ENCODE data around the gene CSF3. TPM values are rescaled to one million over a fixed set of nuclear protein-coding genes. Genes with fewer than 3 reads are reported as not detected.

The CSF3 gene
- total RNA-seq, 2 donors from 2014 or later, result 0.37 TPM; not detected in 1

GRCh38 chr17:40022497-40022896, 7.3 kb downstream of the CSF3 start:
- no peaks in the 10 kb centered on the region for H3K9me3 ChIP-seq
- intact Hi-C loops (cut with DNase I), result no loop called here
- no peak overlapping the region for H3K4me3 ChIP-seq
- peak overlapping the region; percentile 66 for H3K27ac ChIP-seq
- no peaks in the 10 kb centered on the region for H3K27me3 ChIP-seq
- no peak for TF ChIP-seq CTCF (IDR thresholded peaks at IDR 0.05)
- peaks cover 5% of the 10 kb centered on the region for H3K36me3 ChIP-seq
- H3K4me1 ChIP-seq, result peaks cover 24% of the 10 kb centered on the region
- DNase-seq, result no peak
- peak overlapping the region in 1 of 2 donors; percentile 55 for H3K9ac ChIP-seq (ENCODE audit: low read depth in 2 of 2, low read length in 2 of 2)

DNA sequence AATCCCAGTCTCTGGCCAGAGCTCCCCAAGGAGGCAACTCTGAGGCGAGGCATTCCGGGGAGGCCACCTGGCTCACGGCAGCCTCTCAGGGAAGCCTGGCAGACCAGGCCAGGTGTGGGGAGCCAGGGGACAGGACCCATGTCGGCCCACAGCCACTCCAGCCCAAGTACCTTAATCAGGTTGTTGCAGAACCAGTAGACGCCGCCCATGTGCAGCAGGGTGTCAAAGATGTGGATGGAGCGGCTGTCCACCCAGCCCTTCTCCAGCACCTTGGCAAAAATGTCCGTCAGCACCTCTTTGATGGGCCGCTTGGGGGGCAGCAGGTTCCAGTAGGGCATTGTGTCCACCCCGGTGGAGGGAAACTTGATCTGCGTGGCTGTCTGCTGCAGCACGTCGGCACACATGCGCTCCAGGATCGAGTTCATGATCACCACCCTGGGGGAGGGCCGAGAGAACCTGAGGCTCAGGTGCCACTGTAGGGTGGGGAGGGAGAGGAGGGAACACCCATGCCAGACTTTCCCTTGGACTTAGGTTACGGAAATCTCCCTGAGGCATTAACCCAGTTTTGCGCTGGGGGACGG, 7.8 kb downstream of the CSF3 start:
- Histone ChIP-seq H3K9ac (ENCODE audit: low read depth in 2 of 2, low read length in 2 of 2) (peak overlapping the region in 1 of 2 donors; percentile 55), H3K4me1 (peaks cover 24% of the 10 kb centered on the region)

GRCh38 chr17:40023590-40024292, 8.5 kb downstream of the CSF3 start:
- H3K27me3 ChIP-seq, result no peaks in the 10 kb centered on the region
- peak; percentile 92 for DNase-seq
- H3K36me3 ChIP-seq, result peaks cover 5% of the 10 kb centered on the region
- H3K27ac ChIP-seq, result peak overlapping the region; percentile 66
- H3K9ac ChIP-seq (ENCODE audit: low read depth in 2 of 2, low read length in 2 of 2), result peak overlapping the region in 1 of 2 donors; percentile 61
- no peak overlapping the region for H3K4me3 ChIP-seq
- intact Hi-C loops (cut with DNase I), result no loop called here
- no peaks in the 10 kb centered on the region for H3K9me3 ChIP-seq
- TF ChIP-seq CTCF (IDR thresholded peaks at IDR 0.05), result no peak
- peaks cover 24% of the 10 kb centered on the region for H3K4me1 ChIP-seq

More for the DNA sequence above, 7.8 kb downstream of the CSF3 start:
- intact Hi-C loops (cut with DNase I), result no loop called here
- no peaks in the 10 kb centered on the region for H3K9me3 ChIP-seq
- H3K4me3 ChIP-seq, result no peak overlapping the region
- H3K27me3 ChIP-seq, result no peaks in the 10 kb centered on the region
- H3K36me3 ChIP-seq, result peaks cover 5% of the 10 kb centered on the region
- peak; percentile 80 for DNase-seq
- H3K27ac ChIP-seq, result peak overlapping the region; percentile 66
- TF ChIP-seq CTCF (IDR thresholded peaks at IDR 0.05), result no peak

DNA sequence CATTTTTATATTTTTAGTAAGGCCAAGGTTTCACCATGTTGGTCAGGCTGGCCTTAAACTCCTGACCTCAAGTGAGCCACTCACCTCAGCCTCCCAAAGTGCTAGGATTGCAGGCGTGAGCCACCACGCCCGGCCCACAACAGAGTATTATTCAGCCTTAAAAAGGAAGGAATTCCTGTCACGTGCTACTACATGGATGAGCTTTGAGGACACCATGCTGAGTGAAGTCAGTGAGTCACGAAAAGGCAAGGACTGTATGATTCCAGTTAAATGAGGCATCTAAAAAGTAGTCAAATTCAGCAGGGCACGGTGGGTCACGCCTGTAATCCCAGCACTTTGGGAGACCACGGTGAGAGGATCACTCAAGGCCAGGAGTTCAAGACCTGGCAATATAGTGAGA, 9.7 kb downstream of the CSF3 start:
- no peak for TF ChIP-seq CTCF (IDR thresholded peaks at IDR 0.05)
- Histone ChIP-seq H3K27me3 (no peaks in the 10 kb centered on the region), H3K27ac (peak overlapping the region; percentile 66), H3K9ac (ENCODE audit: low read depth in 2 of 2, low read length in 2 of 2) (no peak overlapping the region), H3K4me3 (no peak overlapping the region), H3K4me1 (peaks cover 24% of the 10 kb centered on the region), H3K36me3 (peaks cover 5% of the 10 kb centered on the region), H3K9me3 (no peaks in the 10 kb centered on the region)
- no peak for DNase-seq
- intact Hi-C loops (cut with DNase I), result no loop called here

DNA sequence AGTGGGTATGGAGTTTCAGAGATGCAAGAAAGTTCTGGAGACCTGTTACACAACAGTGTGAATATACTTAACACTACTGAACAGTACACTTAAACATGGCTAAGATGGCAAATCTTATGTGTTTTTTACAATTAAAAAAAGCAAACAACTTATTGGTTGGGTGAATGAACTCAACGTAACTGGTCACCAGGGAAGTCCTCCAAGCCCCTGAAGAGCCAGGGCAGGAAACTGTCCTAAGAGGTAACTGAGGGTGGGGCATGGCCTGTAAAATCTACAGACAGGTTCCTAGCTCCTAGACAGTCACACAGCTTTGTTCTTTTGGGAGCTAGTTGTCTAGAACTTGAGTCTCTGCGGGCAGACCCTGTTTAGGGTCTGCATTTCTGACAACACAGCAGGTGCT, 10.3 kb downstream of the CSF3 start:
- H3K9ac ChIP-seq (ENCODE audit: low read depth in 2 of 2, low read length in 2 of 2), result no peak overlapping the region
- no peaks in the 10 kb centered on the region for H3K9me3 ChIP-seq
- intact Hi-C loops (cut with DNase I), result no loop called here
- H3K4me3 ChIP-seq, result no peak overlapping the region
- no peak overlapping the region for H3K27ac ChIP-seq
- peaks cover 24% of the 10 kb centered on the region for H3K4me1 ChIP-seq
- no peaks in the 10 kb centered on the region for H3K27me3 ChIP-seq
- DNase-seq, result no peak
- H3K36me3 ChIP-seq, result peaks cover 5% of the 10 kb centered on the region
- no peak for TF ChIP-seq CTCF (IDR thresholded peaks at IDR 0.05)
